ENCODE measurements around the gene NMB. TPM values are rescaled to one million over a fixed set of nuclear protein-coding genes. Genes with fewer than 3 reads are reported as not detected.
"Not testable (repeated sequence)": the region's sequence is repeated elsewhere in the genome, so short reads cannot be mapped to it uniquely, and the experiment has no call there.

NMB gene
- polyA plus RNA-seq, 1 experiment: 3.3 TPM

GRCh38 chr15:84645997-84646396, 12.0 kb downstream of the NMB start:
- Histone ChIP-seq H3K27me3 (ENCODE audit: control insufficient read depth, insufficient read depth, low read length) (no peaks in the 10 kb centered on the region), H3K27ac (ENCODE audit: low read depth, low read length) (no peak overlapping the region), H3K9me3 (ENCODE audit: control insufficient read depth, insufficient read depth, low read length) (no peaks in the 10 kb centered on the region), H3K4me3 (ENCODE audit: low read depth, low read length) (no peak overlapping the region)
- CTCF ChIA-PET: no interaction called here
- POLR2A ChIA-PET: no interaction called here
- DNase-seq (ENCODE audit: low read depth, low spot score): no peak
- TF ChIP-seq CTCF (IDR thresholded peaks at IDR 0.05; ENCODE audit: low read depth, low read length): no peak

- POLR2A ChIA-PET: no interaction called here
- TF ChIP-seq CTCF (IDR thresholded peaks at IDR 0.05; ENCODE audit: low read depth, low read length): no peak
- no peaks in the 10 kb centered on the region for H3K27me3 ChIP-seq (ENCODE audit: control insufficient read depth, insufficient read depth, low read length)
- no peaks in the 10 kb centered on the region for H3K9me3 ChIP-seq (ENCODE audit: control insufficient read depth, insufficient read depth, low read length)
- DNase-seq (ENCODE audit: low read depth, low spot score): no peak
- no peak overlapping the region for H3K4me3 ChIP-seq (ENCODE audit: low read depth, low read length)
- CTCF ChIA-PET: no interaction called here
- H3K27ac ChIP-seq (ENCODE audit: low read depth, low read length): no peak overlapping the region
These were observed 12.5 kb downstream of the NMB start for GRCh38 chr15:84645496-84645895.

GRCh38 chr15:84643838-84644237, 14.2 kb downstream of the NMB start:
- CTCF ChIA-PET: interaction anchor here (0.7 kb wide), 2 partner anchors 8 to 56 kb away, joined by 3 to 8 read pairs; no protein-coding TSS in a partner anchor
- H3K27me3 ChIP-seq (ENCODE audit: control insufficient read depth, insufficient read depth, low read length): no peaks in the 10 kb centered on the region
- H3K9me3 ChIP-seq (ENCODE audit: control insufficient read depth, insufficient read depth, low read length): no peaks in the 10 kb centered on the region
- TF ChIP-seq CTCF (IDR thresholded peaks at IDR 0.05; ENCODE audit: low read depth, low read length): no peak
- H3K4me3 ChIP-seq (ENCODE audit: low read depth, low read length): no peak overlapping the region
- DNase-seq (ENCODE audit: low read depth, low spot score): no peak
- H3K27ac ChIP-seq (ENCODE audit: low read depth, low read length): no peak overlapping the region
- POLR2A ChIA-PET: no interaction called here

GRCh38 chr15:84642640-84643039, 15.4 kb downstream of the NMB start:
- H3K4me3 ChIP-seq (ENCODE audit: low read depth, low read length); H3K27ac ChIP-seq (ENCODE audit: low read depth, low read length); DNase-seq (ENCODE audit: low read depth, low spot score); H3K27me3 ChIP-seq (ENCODE audit: control insufficient read depth, insufficient read depth, low read length); CTCF ChIA-PET; H3K9me3 ChIP-seq (ENCODE audit: control insufficient read depth, insufficient read depth, low read length): not testable (repeated sequence)
- POLR2A ChIA-PET: interaction anchor here (0.6 kb wide), 1 partner anchor 192 kb away, joined by 4 read pairs; no protein-coding TSS in a partner anchor

GRCh38 chr15:84641871-84642270, 16.1 kb downstream of the NMB start:
- POLR2A ChIA-PET; H3K9me3 ChIP-seq (ENCODE audit: control insufficient read depth, insufficient read depth, low read length); DNase-seq (ENCODE audit: low read depth, low spot score); H3K27ac ChIP-seq (ENCODE audit: low read depth, low read length); CTCF ChIA-PET; H3K4me3 ChIP-seq (ENCODE audit: low read depth, low read length); H3K27me3 ChIP-seq (ENCODE audit: control insufficient read depth, insufficient read depth, low read length): not testable (repeated sequence)

- no peak for TF ChIP-seq CTCF (IDR thresholded peaks at IDR 0.05; ENCODE audit: low read depth, low read length)
- H3K4me3 ChIP-seq (ENCODE audit: low read depth, low read length): no peak overlapping the region
- no peak overlapping the region for H3K27ac ChIP-seq (ENCODE audit: low read depth, low read length)
- ChIA-PET POLR2A (interaction anchor here (0.7 to 0.9 kb wide), 2 partner anchors 16 to 547 kb away, joined by 3 to 4 read pairs; partner anchors contain the start of gene WDR73), CTCF (interaction anchor here (1.5 kb wide), 1 partner anchor 39 kb away, joined by 4 read pairs; no protein-coding TSS in a partner anchor)
- no peaks in the 10 kb centered on the region for H3K9me3 ChIP-seq (ENCODE audit: control insufficient read depth, insufficient read depth, low read length)
- DNase-seq (ENCODE audit: low read depth, low spot score): no peak
- H3K27me3 ChIP-seq (ENCODE audit: control insufficient read depth, insufficient read depth, low read length): no peaks in the 10 kb centered on the region
These were observed 19.9 kb downstream of the NMB start for GRCh38 chr15:84638103-84638502.

All from AG04450 (cell line).